ENCODE measurements around the gene TIMM17A.
"Not testable (repeated sequence)": the region's sequence is repeated elsewhere in the genome, so short reads cannot be mapped to it uniquely, and the experiment has no call there.

TIMM17A gene

DNA sequence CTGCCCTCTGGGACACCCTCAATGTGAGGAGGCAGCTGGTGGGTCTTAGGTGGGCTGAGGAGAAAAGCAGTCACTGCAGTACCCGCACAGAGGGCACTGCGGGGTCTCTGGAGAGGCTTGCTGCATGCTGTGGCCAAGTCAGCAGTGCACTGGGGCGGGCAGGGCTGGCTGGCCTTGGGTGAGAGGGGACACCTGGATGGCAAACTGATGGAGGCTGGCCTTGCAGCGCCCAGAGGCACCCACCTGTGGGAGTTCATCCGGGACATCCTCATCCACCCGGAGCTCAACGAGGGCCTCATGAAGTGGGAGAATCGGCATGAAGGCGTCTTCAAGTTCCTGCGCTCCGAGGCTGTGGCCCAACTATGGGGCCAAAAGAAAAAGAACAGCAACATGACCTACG lies 58.3 kb downstream of the TIMM17A start:
- Histone ChIP-seq H3K9ac (ENCODE audit: low read depth in 1 of 2, low read length in 2 of 2) (peak overlapping the region; percentile 74 to 100), H3K9me3 (ENCODE audit: control insufficient read depth in 1 of 2, low read length in 2 of 2) (no peaks in the 10 kb centered on the region), H3K36me3 (ENCODE audit: control insufficient read depth in 1 of 2, insufficient read depth in 2 of 2, low read length in 2 of 2) (peaks cover 37 to 47% of the 10 kb centered on the region in 2 donors), H3K4me1 (ENCODE audit: control insufficient read depth in 1 of 2, insufficient read depth in 2 of 2, low read length in 2 of 2) (peaks cover 0 to 36% of the 10 kb centered on the region in 2 donors), H3K27ac (ENCODE audit: low read depth, low read length) (peak overlapping the region; percentile 97), H3K27me3 (ENCODE audit: control insufficient read depth in 1 of 2, insufficient read depth in 2 of 2, low read length in 2 of 2) (no peaks in the 10 kb centered on the region), H3K4me3 (ENCODE audit: low read depth in 1 of 2, low read length in 2 of 2) (peak overlapping the region; percentile 85 to 97)

DNA sequence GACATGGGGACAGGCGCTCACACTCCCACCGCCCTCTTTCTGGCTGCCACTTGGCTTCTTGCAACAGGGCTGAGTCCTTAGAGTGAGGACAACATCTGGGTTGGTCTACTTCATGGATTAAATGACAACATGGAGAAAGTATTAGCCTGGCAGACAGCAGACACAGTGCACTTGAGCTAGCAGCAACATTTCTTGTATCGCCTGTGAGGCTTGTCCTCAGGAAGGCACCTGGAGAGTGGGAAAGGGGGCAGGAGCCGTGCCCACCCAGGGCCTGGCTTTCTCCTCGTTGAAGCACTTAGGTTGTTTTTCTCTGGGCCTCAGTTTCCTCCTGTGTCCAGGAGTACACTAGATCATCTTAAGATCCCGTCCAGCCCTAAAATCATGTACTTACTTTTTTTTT lies 58.8 kb downstream of the TIMM17A start:
- peak overlapping the region; percentile 97 for H3K27ac ChIP-seq (ENCODE audit: low read depth, low read length)
- peaks cover 37 to 47% of the 10 kb centered on the region in 2 donors for H3K36me3 ChIP-seq (ENCODE audit: control insufficient read depth in 1 of 2, insufficient read depth in 2 of 2, low read length in 2 of 2)
- no peaks in the 10 kb centered on the region for H3K27me3 ChIP-seq (ENCODE audit: control insufficient read depth in 1 of 2, insufficient read depth in 2 of 2, low read length in 2 of 2)
- no peaks in the 10 kb centered on the region for H3K9me3 ChIP-seq (ENCODE audit: control insufficient read depth in 1 of 2, low read length in 2 of 2)
- peak overlapping the region; percentile 85 to 97 for H3K4me3 ChIP-seq (ENCODE audit: low read depth in 1 of 2, low read length in 2 of 2)
- H3K9ac ChIP-seq (ENCODE audit: low read depth in 1 of 2, low read length in 2 of 2) = peak overlapping the region; percentile 74 to 100
- H3K4me1 ChIP-seq (ENCODE audit: control insufficient read depth in 1 of 2, insufficient read depth in 2 of 2, low read length in 2 of 2) = peaks cover 3 to 37% of the 10 kb centered on the region in 2 donors

DNA sequence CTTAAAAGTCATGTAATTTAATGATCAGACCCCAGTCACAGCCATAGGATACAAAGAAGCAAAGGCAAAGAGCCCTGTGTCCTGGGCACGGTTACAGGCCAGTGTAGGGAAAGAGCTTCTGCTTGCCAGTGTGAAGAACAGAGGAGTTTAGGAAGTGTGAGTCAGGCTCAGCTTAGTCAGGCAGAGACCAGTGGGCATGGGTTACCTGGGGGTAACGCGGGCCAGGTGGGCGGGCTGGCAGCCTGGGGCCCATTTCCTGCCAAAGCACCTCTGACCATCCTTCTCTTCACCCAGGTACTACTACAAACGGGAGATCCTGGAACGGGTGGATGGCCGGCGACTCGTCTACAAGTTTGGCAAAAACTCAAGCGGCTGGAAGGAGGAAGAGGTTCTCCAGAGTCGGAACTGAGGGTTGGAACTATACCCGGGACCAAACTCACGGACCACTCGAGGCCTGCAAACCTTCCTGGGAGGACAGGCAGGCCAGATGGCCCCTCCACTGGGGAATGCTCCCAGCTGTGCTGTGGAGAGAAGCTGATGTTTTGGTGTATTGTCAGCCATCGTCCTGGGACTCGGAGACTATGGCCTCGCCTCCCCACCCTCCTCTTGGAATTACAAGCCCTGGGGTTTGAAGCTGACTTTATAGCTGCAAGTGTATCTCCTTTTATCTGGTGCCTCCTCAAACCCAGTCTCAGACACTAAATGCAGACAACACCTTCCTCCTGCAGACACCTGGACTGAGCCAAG lies 59.8 kb downstream of the TIMM17A start:
- peak overlapping the region; percentile 63 to 97 for H3K4me3 ChIP-seq (ENCODE audit: low read depth in 1 of 2, low read length in 2 of 2)
- peaks cover 37 to 47% of the 10 kb centered on the region in 2 donors for H3K36me3 ChIP-seq (ENCODE audit: control insufficient read depth in 1 of 2, insufficient read depth in 2 of 2, low read length in 2 of 2)
- no peaks in the 10 kb centered on the region for H3K9me3 ChIP-seq (ENCODE audit: control insufficient read depth in 1 of 2, low read length in 2 of 2)
- peak overlapping the region; percentile 94 to 100 for H3K9ac ChIP-seq (ENCODE audit: low read depth in 1 of 2, low read length in 2 of 2)
- H3K27ac ChIP-seq (ENCODE audit: low read depth, low read length) = peak overlapping the region; percentile 97
- H3K27me3 ChIP-seq (ENCODE audit: control insufficient read depth in 1 of 2, insufficient read depth in 2 of 2, low read length in 2 of 2) = no peaks in the 10 kb centered on the region
- H3K4me1 ChIP-seq (ENCODE audit: control insufficient read depth in 1 of 2, insufficient read depth in 2 of 2, low read length in 2 of 2) = peaks cover 4 to 33% of the 10 kb centered on the region in 2 donors

DNA sequence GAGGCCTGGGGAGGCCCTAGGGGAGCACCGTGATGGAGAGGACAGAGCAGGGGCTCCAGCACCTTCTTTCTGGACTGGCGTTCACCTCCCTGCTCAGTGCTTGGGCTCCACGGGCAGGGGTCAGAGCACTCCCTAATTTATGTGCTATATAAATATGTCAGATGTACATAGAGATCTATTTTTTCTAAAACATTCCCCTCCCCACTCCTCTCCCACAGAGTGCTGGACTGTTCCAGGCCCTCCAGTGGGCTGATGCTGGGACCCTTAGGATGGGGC lies 60.3 kb downstream of the TIMM17A start:
- Histone ChIP-seq H3K27ac (ENCODE audit: low read depth, low read length) (peak overlapping the region; percentile 97), H3K4me1 (ENCODE audit: control insufficient read depth in 1 of 2, insufficient read depth in 2 of 2, low read length in 2 of 2) (peaks cover 4 to 32% of the 10 kb centered on the region in 2 donors), H3K9ac (ENCODE audit: low read depth in 1 of 2, low read length in 2 of 2) (peak overlapping the region; percentile 94 to 100), H3K4me3 (ENCODE audit: low read depth in 1 of 2, low read length in 2 of 2) (peak overlapping the region; percentile 63 to 97), H3K36me3 (ENCODE audit: control insufficient read depth in 1 of 2, insufficient read depth in 2 of 2, low read length in 2 of 2) (peaks cover 37 to 47% of the 10 kb centered on the region in 2 donors), H3K9me3 (ENCODE audit: control insufficient read depth in 1 of 2, low read length in 2 of 2) (no peaks in the 10 kb centered on the region), H3K27me3 (ENCODE audit: control insufficient read depth in 1 of 2, insufficient read depth in 2 of 2, low read length in 2 of 2) (no peaks in the 10 kb centered on the region)

DNA sequence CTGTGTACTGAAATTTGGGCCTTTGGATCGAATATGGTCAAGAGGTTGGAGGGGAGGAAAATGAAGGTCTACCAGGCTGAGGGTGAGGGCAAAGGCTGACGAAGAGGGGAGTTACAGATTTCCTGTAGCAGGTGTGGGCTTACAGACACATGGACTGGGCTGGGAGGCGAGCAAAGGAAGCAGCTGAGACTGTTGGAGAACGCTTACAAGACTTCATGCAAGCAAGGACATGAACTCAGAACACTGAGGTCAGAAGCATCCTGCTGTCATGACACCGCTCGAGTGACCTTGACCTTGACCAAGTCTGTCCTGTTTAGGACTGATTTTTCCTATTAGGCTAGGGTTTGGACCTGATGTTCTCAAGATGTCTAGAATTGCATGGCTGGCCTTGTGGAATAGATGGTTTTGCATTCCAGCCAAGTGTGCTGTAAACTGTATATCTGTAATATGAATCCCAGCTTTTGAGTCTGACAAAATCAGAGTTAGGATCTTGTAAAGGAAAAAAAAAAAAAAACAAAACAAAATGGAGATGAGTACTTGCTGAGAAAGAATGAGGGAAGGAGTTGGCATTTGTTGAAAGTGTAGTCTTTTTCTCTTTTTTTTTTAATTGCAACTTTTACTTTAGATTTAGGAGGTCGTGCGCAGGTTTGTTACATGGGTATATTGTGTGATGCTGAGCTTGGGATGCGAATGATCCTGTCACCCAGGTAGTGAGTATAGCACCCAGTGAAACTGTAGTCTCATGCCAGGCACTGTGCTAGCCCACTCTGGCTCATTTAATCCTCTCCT lies 60.9 kb downstream of the TIMM17A start:
- Histone ChIP-seq H3K36me3 (ENCODE audit: control insufficient read depth in 1 of 2, insufficient read depth in 2 of 2, low read length in 2 of 2) (peaks cover 32 to 44% of the 10 kb centered on the region in 2 donors), H3K4me1 (ENCODE audit: control insufficient read depth in 1 of 2, insufficient read depth in 2 of 2, low read length in 2 of 2) (peaks cover 9 to 32% of the 10 kb centered on the region in 2 donors), H3K27me3 (ENCODE audit: control insufficient read depth in 1 of 2, insufficient read depth in 2 of 2, low read length in 2 of 2) (no peaks in the 10 kb centered on the region), H3K9ac (ENCODE audit: low read depth in 1 of 2, low read length in 2 of 2) (peak overlapping the region; percentile 94 to 100), H3K9me3 (ENCODE audit: control insufficient read depth in 1 of 2, low read length in 2 of 2) (no peaks in the 10 kb centered on the region), H3K27ac (ENCODE audit: low read depth, low read length) (peak overlapping the region; percentile 97), H3K4me3 (ENCODE audit: low read depth in 1 of 2, low read length in 2 of 2) (peak overlapping the region; percentile 63 to 97)

DNA sequence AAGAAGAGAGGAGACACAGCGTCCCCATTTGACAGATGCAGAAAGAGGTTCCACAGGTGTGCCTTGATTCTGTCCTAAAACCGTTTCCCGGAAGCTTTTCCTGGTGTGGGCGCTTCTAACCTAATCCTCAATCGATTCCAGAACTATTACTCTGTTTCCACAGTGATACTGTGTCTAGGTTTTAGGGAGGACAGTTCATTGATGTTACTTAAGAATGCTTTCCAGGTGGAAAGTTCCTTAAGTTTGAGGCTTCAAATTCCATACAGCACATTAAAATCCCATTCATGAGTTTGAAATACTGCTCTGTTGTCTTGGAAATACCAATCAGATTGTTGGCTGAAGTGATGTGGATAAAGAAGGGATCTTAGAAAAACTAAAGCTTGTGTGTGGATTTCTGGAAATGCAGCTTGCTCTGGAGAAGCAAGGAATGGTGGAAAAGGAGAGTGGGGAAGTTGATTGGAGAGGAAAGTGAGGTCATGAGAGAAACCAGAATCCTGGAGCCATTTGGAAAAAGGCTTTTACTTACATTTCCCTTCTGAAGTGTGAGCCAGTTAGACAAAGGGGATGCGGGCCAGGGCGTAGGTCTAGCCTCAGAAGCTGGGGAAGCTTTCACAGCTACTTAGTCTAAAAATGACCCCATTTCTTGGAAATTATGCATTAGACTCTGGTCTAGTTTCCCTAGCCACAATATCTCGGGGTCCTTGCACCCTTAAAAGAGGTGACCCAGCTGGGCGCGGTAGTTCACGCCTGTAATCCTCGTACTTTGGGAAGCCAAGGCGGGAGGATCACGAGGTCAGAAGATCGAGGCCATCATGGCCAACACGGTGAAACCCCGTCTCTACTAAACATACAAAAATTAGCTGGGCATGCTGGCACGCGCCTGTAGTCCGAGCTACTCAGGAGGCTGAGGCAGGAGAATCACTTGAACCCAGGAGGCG lies 61.8 kb downstream of the TIMM17A start:
- peak overlapping the region; percentile 63 to 97 for H3K4me3 ChIP-seq (ENCODE audit: low read depth in 1 of 2, low read length in 2 of 2)
- H3K27ac ChIP-seq (ENCODE audit: low read depth, low read length) = peak overlapping the region; percentile 97
- no peaks in the 10 kb centered on the region for H3K9me3 ChIP-seq (ENCODE audit: control insufficient read depth in 1 of 2, low read length in 2 of 2)
- H3K4me1 ChIP-seq (ENCODE audit: control insufficient read depth in 1 of 2, insufficient read depth in 2 of 2, low read length in 2 of 2) = peaks cover 13 to 32% of the 10 kb centered on the region in 2 donors
- no peaks in the 10 kb centered on the region for H3K27me3 ChIP-seq (ENCODE audit: control insufficient read depth in 1 of 2, insufficient read depth in 2 of 2, low read length in 2 of 2)
- H3K36me3 ChIP-seq (ENCODE audit: control insufficient read depth in 1 of 2, insufficient read depth in 2 of 2, low read length in 2 of 2) = peaks cover 29 to 38% of the 10 kb centered on the region in 2 donors
- H3K9ac ChIP-seq (ENCODE audit: low read depth in 1 of 2, low read length in 2 of 2) = peak overlapping the region; percentile 94 to 100

DNA sequence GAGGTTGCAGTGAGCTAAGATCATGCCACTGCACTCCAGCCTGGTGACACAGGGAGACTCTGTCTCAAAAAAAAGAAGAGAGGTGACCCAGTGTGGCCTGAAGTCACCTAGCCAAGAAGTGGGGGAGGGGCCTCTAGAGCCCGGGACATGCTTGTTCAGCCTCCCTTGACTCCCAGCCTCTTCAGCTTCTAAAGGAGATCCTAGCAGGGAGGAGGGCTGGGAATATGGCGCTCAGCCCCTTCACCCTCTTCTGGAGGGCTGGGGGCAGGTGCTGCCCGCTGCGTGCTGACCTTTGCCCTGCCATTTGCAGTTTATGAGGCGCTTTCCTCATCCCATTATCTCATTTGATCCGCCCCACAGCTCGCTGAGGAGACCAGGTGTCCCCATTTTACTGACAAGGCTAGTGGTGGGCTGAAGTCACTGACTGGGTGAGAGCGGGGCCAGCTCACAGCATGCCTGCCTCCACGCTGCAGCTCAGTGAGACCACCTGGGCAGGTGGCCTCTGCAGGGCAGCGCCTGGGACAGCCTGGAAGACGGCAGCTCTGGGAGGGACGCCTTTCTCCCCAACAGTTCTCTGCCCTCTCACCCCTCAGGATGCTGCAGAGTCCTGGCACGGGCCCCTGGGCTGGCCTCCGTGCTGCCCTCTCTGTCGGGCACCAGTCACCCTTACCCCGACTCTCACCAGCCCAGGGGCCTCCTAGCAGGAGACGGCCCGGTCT lies 62.6 kb downstream of the TIMM17A start:
- H3K27me3 ChIP-seq (ENCODE audit: control insufficient read depth in 1 of 2, insufficient read depth in 2 of 2, low read length in 2 of 2) = no peaks in the 10 kb centered on the region
- peaks cover 21 to 31% of the 10 kb centered on the region in 2 donors for H3K36me3 ChIP-seq (ENCODE audit: control insufficient read depth in 1 of 2, insufficient read depth in 2 of 2, low read length in 2 of 2)
- peaks cover 19 to 35% of the 10 kb centered on the region in 2 donors for H3K4me1 ChIP-seq (ENCODE audit: control insufficient read depth in 1 of 2, insufficient read depth in 2 of 2, low read length in 2 of 2)
- no peaks in the 10 kb centered on the region for H3K9me3 ChIP-seq (ENCODE audit: control insufficient read depth in 1 of 2, low read length in 2 of 2)
- peak overlapping the region; percentile 97 for H3K27ac ChIP-seq (ENCODE audit: low read depth, low read length)
- peak overlapping the region; percentile 77 to 94 for H3K9ac ChIP-seq (ENCODE audit: low read depth in 1 of 2, low read length in 2 of 2)
- H3K4me3 ChIP-seq (ENCODE audit: low read depth in 1 of 2, low read length in 2 of 2) = peak overlapping the region; percentile 25 to 43

DNA sequence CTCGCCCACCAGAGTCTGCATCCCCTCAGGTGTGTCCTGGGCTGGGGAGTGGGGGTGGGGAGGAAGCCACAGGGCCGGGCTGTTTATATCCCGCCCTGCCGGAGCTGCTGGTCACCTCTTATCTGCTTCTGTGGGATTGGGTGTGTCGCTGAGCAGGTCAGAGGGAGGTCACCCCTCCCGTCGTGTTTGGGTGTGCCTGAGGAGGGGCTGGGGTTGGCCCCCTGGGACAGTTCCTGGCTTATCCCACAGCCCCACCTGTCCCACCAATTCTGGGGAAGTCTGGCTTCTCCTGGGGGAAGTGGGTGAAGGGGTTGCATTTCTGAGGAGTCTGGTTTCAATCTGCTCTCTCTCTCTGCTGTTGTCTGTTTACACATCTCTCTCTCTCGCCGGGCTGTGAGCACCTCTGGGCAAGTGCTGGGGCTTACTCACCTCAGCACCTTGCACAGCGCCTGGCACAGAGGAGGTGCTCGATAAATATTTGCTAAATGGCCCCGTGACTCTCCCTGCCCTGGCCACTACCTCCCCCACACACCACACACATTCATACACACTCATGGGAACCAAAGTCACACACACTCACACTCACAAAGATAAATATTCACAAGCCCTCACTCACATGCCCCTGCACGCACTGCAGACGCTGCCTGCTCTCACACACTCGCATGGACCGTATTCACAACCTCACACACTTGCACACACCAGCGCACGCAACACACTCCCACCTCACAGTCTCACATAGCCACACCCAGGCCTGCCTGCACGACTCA lies 63.3 kb downstream of the TIMM17A start:
- peak overlapping the region; percentile 25 to 48 for H3K4me3 ChIP-seq (ENCODE audit: low read depth in 1 of 2, low read length in 2 of 2)
- peak overlapping the region; percentile 77 to 94 for H3K9ac ChIP-seq (ENCODE audit: low read depth in 1 of 2, low read length in 2 of 2)
- peaks cover 13 to 24% of the 10 kb centered on the region in 2 donors for H3K36me3 ChIP-seq (ENCODE audit: control insufficient read depth in 1 of 2, insufficient read depth in 2 of 2, low read length in 2 of 2)
- peaks cover 23 to 42% of the 10 kb centered on the region in 2 donors for H3K4me1 ChIP-seq (ENCODE audit: control insufficient read depth in 1 of 2, insufficient read depth in 2 of 2, low read length in 2 of 2)
- H3K9me3 ChIP-seq (ENCODE audit: control insufficient read depth in 1 of 2, low read length in 2 of 2) = no peaks in the 10 kb centered on the region
- peak overlapping the region; percentile 97 for H3K27ac ChIP-seq (ENCODE audit: low read depth, low read length)
- H3K27me3 ChIP-seq (ENCODE audit: control insufficient read depth in 1 of 2, insufficient read depth in 2 of 2, low read length in 2 of 2) = no peaks in the 10 kb centered on the region

DNA sequence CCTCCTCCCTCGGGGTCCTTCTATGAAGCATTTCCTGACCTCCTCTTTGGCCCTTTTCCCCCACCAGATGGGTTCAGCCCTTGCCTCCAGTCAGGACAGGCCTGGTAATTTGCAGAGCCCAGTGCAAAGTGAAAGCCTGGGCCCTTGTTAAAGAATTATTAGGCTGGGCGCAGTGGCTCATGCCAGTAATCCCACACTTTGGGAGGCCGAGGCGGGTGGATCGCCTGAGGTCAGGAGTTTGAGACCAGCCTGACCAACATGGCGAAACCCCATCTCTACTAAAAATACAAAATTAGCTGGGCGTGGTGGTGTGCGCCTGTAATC lies 63.9 kb downstream of the TIMM17A start:
- Histone ChIP-seq H3K4me3 (ENCODE audit: low read depth in 1 of 2, low read length in 2 of 2) (peak overlapping the region; percentile 25 to 48), H3K9ac (ENCODE audit: low read depth in 1 of 2, low read length in 2 of 2) (peak overlapping the region; percentile 67 to 77), H3K27ac (ENCODE audit: low read depth, low read length) (peak overlapping the region; percentile 97), H3K36me3 (ENCODE audit: control insufficient read depth in 1 of 2, insufficient read depth in 2 of 2, low read length in 2 of 2) (peaks cover 8 to 18% of the 10 kb centered on the region in 2 donors), H3K4me1 (ENCODE audit: control insufficient read depth in 1 of 2, insufficient read depth in 2 of 2, low read length in 2 of 2) (peaks cover 23 to 42% of the 10 kb centered on the region in 2 donors)
- not testable (repeated sequence) for H3K9me3 ChIP-seq (ENCODE audit: control insufficient read depth in 1 of 2, low read length in 2 of 2); H3K27me3 ChIP-seq (ENCODE audit: control insufficient read depth in 1 of 2, insufficient read depth in 2 of 2, low read length in 2 of 2)
